GM18520 (cell line): ENCODE data around the gene OLFML2A.

Experiments used
- ATAC-seq: cut with Tn5 transposase; IDR thresholded peaks from one replicate; pipeline ENCODE4 v1.9.1; 2021; ENCODE audit not compliant: unreplicated experiment

The OLFML2A gene

GRCh38 chr9:124849801-124850200 lies 72.9 kb downstream of the OLFML2A start:
- no peak for ATAC-seq

GRCh38 chr9:124852121-124852828 lies 75.3 kb downstream of the OLFML2A start:
- no peak for ATAC-seq

GRCh38 chr9:124852829-124853531 lies 76.0 kb downstream of the OLFML2A start, which contains the start of gene WDR38:
TSS of gene WDR38 (plus strand) at chr9:124853460. CDS start at chr9:124853532, 72 bp downstream.
- peak; percentile 54 for ATAC-seq

GRCh38 chr9:124853605-124854143 lies 76.7 kb downstream of the OLFML2A start:
- peak; percentile 10 for ATAC-seq

GRCh38 chr9:124854161-124854560 lies 77.2 kb downstream of the OLFML2A start:
- no peak for ATAC-seq

GRCh38 chr9:124854822-124855221 lies 77.9 kb downstream of the OLFML2A start:
- ATAC-seq = no peak

- no peak for ATAC-seq
Measured at GRCh38 chr9:124855566-124855943, 78.6 kb downstream of the OLFML2A start.

GRCh38 chr9:124855944-124856765 lies 79.2 kb downstream of the OLFML2A start:
- ATAC-seq = no peak

- no peak for ATAC-seq
Measured at GRCh38 chr9:124857533-124858162, 80.7 kb downstream of the OLFML2A start.

GRCh38 chr9:124858330-124859046 lies 81.6 kb downstream of the OLFML2A start:
- ATAC-seq = no peak

GRCh38 chr9:124859803-124860581 lies 83.1 kb downstream of the OLFML2A start:
- ATAC-seq = no peak

GRCh38 chr9:124860582-124861341 lies 83.8 kb downstream of the OLFML2A start:
- no peak for ATAC-seq

GRCh38 chr9:124861342-124862229 lies 84.7 kb downstream of the OLFML2A start, which contains the start of the genes ARPC5L and RPL35:
TSS of gene ARPC5L (plus strand) at chr9:124862130. CDS start at chr9:124869291, 7,161 bp downstream.
TSS of gene RPL35 (minus strand) at chr9:124861957. CDS start at chr9:124861912, 45 bp downstream.
- ATAC-seq = peak; percentile 90

- ATAC-seq = no peak
Measured at GRCh38 chr9:124863371-124863871, 86.5 kb downstream of the OLFML2A start.
